Lower leg skin (tissue), 3 donors: ENCODE data around the gene WEE1.

Experiments used
- CTCF ChIP-seq, 3 donors: fragments of 450-650 bp; IDR thresholded peaks; one replicate each; pipeline ENCODE4 v1.5.1; 2016; ENCODE audit warnings: antibody characterized with exemption in 3 of 3, mild to moderate bottlenecking in 3 of 3, moderate library complexity in 2 of 3
- POLR2A ChIP-seq, 2 donors: fragments of 450-650 bp; IDR thresholded peaks; one replicate each; pipeline ENCODE4 v1.6.1; 2016 to 2017; ENCODE audit warnings: antibody characterized with exemption in 2 of 2, mild to moderate bottlenecking in 1 of 2, moderate library complexity in 1 of 2

- no peak for TF ChIP-seq CTCF (IDR thresholded peaks at IDR 0.05)
- no peak for TF ChIP-seq POLR2A (IDR thresholded peaks at IDR 0.05)
Measured at GRCh38 chr11:9571071-9571762, 2.3 kb upstream of the WEE1 start.
